HG03045 (cell line): Measurements from ENCODE around the gene ADAM30.

Source experiments
- ATAC-seq: cut with Tn5 transposase; IDR thresholded peaks from one replicate; pipeline ENCODE4 v1.9.1; 2021; ENCODE audit warnings: mild to moderate bottlenecking, moderate library complexity; ENCODE audit not compliant: unreplicated experiment

Gene ADAM30

DNA sequence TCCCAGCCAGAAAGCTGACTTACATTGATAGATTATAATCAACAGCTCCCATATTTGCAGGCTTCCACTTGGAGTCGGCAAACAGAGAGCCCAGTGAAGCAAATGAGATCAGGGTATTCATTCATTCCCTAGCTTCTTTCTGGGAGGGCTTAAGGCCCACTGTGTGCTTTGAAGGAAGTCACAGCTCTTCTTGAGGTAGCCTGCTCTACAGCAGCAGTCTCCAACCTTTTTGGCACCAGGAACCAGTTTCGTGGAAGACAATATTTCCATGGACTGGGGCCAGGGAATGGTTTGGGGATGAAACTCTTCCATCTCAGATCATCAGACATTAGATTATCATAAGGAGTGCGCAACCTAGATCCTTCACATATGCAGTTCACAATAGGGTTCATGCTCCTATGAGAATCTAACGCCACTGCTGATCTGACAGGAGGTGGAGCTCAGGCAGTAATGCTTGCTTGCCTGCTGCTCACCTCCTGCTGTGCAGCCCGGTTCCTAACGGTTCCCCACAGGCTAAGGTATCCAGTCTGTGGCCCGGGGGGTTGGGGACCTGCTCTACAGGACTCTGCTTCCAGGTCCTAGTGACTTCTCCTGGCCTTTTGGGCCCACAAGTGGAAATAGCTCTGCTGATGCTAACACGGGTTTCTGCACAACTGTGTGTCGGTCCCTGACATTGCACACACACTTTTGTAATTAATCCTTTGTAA, 13.7 kb upstream of the ADAM30 start:
- no peak for ATAC-seq

DNA sequence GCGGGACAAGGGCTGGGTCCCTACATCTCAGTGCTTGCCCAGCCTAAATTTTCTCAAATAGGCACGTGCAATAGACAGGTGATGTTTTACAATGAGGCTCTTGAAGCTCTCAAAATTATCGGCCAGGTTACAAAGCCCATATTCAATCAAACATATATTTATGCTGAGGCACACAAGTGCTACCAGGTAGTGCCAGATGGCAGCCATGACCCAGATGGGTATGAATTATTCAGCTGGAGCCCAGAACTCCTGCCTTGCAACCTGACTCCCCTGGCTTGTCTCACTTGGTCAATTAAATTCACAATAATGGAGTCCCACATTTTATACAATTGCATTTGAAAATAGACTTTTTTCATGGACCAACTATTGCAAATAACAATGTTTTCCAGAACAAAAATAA, 12.3 kb upstream of the ADAM30 start:
- ATAC-seq = no peak

DNA sequence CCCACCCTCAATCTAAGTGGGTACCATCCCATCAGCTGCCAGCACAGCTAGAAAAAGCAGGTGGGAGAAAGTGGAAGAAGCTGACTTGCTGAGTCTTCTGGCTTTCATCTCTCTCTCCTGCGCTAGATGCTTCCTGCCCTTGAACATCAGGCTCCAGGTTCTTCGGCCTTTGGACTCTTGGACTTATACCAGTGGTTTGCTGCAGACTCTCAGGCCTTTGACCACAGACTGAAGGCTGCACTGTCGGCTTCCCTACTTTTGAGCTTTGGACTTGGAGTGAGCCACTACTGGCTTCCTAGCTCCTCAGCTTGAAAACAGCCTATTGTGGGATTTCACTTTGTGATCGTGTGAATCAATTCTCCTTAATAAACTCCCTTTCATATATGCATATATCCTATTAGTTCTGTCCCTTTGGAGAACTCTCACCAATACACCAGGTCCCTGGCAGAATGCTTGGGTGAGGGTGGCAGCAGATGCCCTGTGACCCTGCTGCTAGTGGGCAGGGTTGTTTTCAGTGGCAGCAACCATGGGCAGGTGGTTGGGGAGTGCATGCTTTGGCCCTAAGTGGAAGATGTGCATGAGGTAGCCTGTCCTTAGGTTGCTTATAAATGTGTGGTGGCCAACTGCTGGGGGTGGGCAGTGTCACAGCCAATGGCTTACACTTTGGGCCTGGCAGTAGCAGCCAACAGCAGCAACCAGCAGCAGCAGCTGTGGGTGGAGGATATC, 10.8 kb upstream of the ADAM30 start:
- ATAC-seq = no peak

DNA sequence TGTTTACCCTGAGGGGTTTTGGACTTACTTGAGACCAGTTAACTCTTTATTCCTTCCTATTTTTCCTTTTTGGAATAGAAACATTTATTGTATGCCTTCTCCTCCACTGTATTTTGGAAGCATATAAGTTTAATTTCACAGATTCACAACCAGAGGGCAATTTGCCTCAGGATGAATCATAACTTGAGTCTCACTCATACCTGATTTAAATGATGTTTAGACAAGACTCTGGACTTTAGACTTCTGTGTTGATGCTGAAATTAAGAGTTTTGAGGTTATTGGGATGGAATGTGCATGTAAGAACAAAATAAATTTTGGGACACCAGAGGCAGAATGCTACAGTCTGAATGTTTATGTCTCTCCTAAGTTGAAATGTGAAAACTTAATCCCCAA, 7.1 kb upstream of the ADAM30 start:
- ATAC-seq = no peak

DNA sequence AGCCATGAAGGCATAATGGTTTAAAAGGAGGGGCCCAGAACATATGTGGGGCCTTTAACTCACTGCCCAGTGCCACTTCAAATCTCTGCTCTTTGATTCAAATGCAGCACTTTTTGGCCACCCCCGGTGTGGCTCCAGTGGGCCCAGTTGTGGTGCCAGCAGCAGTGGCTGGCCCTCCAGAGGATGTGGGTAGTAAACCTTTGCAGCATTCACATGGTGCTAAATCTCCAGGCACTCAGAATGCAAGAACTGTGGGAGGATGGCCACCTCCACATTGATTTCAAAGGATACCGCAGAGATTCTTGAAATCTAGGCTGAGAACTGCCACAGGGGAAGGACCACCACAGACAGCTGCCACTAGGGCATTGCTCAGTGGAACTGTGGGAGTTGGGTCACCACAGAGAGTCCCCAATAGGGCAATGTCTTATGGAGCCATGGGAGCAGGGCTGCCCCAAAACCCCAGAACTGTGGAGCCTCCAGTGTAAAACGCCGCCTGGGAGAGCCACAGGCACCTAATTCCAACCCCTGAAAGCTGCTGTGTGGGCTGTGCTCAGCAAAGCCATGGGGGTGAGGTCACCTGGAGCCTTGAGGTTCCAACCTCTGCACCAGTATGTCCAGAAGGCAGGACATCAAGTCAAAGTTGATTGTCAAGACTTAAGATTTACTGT, 6.6 kb upstream of the ADAM30 start:
- ATAC-seq = no peak

DNA sequence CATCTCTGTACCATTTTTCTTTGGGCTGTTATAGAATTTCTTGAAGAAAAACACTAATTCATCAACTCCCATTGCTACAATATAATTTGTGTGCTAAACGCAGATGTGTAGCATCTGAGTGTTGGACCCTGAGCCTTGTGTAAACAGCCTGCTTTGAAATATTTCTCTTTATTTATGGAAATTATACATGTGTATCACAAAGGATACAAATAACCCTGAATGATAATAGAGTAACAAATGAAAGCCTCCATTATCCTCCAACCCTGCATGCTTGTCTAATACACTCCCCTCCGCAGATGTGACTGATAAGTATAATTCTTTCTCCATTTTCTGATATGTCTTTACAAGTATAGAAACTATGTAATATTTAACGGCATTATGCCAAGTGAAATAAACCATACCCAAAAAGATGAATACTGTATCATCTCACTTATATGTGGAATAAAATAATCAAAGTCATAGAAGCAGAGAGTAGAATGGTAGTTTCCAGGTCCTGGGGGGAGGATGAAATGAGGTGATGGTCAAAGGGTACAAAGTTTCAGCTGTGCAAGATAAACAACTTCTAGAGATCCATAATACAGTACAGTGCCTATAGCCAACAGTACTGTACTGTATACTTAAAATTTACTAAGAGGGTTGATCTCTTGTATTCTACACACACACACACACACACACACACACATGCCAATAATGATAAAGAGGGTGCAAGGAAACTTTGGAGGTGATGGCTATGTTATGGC, 2.8 kb upstream of the ADAM30 start:
- no peak for ATAC-seq

DNA sequence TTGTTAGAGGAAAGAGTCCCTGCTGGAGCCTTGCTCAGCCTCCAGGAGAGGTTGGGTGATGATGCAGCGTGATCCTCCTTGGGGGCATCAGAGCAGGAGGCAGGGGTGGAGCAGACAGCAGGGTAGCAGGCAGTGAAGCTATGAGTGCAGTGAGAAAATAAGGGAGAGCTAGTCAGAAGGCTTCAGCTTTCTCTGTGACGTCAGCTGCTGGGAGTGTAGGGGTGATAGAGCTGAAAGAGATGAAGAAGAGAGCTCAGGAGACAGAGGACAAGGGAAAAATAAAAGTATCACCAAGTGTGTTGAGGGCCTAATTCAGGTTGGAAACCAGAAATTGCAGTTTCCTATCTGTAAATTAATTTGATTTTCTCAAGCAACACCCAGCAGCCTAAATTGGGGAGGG, 2.2 kb upstream of the ADAM30 start:
- ATAC-seq = no peak

DNA sequence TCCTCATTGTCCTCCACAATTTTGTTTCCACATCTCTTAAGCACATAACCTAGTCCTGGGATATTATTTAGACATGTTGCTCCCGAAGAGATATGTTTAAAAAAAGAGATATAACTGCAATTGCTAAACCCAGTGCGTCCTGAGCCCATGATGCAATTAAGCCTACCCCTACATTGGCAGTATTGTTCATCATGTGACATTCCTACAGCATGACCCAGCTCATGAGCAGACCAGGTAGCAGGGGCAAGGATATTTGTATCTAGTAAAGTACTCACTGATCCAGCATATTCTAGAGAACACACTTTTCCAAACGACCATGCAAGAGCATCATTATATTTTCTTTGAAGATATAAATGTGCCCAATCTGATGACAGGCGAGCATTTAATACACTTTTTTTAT, 1.2 kb downstream of the ADAM30 start:
- no peak for ATAC-seq

DNA sequence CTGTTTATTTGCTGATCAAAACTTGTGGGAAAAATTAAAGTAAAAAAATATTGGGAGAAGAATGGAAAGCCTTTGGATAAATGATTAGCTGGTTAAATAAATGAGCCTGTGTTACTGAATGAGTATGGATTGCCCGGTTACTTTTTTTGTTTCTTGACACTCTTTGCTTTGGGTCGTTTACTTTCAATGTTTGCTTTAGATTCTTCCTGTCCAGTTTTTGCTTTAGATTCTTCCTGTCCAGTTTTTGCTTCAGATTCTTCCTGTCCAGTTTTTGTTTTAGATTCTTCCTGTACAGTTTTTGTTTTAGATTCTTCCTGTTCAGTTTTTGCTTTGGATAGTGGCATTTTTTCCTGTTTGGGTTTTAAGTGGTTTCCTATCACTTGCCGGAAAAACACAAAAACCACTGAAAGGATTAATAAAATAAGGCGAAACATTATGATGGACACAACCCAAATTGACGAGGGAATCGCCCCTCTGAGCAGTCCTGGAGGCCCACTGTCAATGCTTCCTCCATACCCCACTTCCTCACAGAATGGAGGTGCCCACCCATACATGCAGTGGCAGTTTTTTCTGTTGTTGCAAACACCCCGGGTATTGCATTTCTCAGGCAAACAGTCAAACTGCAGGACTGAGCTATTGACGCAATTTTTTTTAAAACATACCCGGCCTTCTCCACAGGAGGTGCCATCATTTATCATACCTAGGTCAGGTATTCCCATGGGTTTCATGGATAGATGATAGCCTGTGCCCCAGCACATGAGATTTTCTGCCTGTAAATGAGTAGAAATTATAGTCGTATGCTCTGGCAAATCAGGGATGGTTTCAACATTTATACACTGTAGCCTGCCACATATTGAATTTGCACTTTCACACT, 2.3 kb downstream of the ADAM30 start:
- no peak for ATAC-seq

DNA sequence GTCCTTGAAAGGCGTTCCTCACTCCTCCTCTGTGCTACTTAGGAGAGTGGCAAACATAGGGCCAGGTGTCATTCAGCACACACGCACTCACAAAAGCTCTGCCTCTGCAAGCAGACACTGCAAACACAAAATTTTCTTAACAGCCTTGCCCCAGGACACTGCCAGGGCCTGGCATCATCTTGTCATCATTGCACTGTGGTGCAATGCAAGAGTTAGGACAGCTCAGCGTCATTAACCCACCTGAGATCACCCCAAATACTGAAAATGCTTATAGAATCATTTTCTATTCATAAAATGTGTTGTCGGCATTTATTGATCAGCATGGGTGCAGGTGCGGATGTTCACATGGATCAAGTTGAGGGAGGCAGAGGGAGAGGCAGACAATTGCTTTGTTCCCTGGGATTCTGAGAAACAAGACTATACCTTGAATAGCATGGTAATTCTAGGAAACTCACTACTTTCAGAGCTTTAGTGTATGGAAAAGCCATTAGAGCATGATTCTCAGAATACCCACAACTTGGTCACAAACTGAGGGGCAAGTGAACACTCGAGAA, 3.0 kb downstream of the ADAM30 start:
- no peak for ATAC-seq

DNA sequence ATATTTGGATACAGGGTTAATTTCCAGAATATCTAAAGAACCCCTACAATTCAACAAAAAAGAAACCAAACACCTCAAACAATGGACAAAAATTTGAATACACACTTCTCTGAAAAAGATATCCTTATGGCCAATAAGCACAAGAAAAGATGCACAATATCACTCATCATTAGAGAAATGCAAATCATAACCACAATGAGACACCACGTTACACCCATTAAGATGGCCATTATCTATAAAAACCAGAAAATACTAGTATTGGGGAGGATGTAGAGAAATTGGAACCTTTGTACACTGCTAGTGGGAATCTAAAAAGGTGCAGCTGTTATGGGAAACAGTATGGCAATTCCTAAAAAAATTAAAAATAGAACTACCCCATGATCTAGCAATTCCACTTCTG, 4.9 kb downstream of the ADAM30 start:
- no peak for ATAC-seq

DNA sequence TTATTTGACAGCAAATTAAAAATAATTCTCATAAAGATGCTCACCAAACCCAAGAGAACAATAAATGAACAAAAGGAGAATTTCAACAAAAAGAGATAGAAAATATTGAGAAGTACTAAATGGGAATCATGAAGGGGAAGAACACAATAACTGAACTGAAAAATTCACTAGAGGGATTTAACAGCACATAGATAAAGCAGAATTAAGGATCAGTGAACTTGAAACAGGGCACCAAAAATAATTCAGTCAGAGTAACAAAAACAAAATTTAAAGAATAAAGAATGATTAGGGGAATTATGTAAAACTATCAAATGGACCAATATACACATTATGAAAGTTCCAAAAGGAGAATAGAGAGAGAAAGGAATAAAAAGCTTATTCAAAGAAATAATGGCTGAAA, 7.8 kb downstream of the ADAM30 start:
- no peak for ATAC-seq

DNA sequence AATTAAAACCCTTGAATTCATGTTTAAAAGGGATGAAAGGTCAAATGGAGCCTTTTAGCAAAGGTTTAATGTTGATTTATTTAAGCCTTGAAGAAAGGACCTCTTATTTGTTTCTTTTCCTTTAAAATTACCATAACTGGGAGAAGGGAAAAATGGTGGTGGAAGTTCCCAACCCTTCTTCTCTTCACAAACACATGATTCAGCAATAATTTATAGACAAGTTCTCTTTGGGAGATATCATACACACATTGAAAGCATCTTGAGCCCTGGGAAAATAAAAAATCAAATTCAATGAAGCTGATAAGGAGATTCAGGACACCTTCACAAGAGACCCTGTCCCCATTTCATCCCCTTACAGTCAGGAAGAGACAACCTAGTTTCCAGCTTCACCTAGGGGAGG, 8.9 kb downstream of the ADAM30 start:
- ATAC-seq = no peak

DNA sequence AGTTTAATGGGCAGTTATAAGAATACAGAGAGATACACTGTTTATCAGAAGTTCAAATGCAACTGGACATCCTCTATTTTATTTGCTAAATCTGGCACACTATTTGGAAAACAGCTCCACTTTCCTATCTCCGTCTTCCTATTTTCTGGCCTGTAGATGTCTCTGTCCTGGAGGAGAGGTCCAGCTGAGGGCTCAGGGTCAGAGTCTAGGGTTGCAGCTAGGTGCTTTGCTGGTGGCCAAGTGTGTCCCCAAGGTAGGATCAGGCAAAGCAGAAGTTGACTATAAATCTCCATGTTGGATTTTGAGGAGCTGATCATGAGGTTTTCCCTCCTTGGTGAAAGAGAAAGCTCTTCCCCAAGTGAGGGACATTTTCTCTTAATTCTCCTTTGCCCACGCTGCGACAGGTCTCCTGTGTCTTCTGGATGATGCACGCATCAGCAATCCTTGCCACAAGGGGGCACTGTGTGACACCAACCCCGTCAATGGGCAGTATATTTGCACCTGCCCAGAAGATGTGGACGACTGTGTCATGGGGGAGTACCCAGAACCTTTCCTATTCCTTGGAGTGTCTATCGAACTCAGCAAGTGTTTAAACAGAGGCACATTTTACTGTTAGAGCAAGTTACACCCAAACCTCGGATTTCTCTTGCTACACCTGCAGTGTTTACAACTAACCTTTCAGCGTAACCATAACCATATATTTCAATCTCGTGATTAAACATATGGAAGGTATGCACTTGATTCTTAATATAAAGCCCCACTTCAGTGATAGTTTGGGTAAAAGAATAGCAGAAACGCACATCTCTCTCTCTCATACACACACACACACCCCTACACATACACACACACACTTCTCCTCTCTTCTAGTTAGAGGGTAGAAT, 10.2 kb downstream of the ADAM30 start:
- ATAC-seq = no peak

DNA sequence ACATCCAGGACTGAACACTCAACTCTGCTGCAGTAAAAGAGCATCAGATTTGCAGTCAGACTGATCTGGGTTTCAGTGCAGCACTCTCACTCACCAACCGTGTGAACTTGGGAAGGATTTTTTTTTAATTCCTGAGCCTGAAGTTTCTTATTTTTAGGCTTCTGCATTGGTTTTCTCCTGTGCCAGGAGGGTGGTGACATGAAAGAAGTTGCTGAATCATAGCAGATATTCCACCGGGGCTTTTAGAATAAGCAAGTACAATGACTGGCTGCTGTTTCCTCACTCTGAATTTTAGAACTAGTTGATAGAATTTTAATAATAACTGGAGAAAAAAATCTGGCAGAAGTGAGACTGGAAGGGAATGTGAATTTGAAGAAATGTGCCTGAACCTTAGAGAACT, 11.6 kb downstream of the ADAM30 start:
- no peak for ATAC-seq

DNA sequence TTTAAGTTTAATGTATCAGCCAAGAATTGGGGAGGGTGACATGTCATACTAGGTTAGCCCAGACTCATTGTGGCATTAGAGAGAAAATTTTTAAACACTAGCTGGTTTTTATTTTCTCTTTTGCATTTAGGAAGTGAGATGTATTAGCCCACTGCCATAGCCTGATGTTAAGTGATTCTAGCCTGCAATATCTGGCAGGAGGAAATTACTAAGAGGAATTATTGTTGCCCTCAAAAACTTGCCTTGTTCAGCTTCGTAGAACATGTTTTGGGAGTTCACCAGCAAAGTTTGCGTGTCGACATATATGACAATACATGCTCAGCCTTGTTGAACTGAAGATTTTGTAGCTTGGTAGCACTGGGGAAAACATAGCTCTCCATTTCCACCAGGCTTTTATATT, 12.5 kb downstream of the ADAM30 start:
- ATAC-seq = no peak

DNA sequence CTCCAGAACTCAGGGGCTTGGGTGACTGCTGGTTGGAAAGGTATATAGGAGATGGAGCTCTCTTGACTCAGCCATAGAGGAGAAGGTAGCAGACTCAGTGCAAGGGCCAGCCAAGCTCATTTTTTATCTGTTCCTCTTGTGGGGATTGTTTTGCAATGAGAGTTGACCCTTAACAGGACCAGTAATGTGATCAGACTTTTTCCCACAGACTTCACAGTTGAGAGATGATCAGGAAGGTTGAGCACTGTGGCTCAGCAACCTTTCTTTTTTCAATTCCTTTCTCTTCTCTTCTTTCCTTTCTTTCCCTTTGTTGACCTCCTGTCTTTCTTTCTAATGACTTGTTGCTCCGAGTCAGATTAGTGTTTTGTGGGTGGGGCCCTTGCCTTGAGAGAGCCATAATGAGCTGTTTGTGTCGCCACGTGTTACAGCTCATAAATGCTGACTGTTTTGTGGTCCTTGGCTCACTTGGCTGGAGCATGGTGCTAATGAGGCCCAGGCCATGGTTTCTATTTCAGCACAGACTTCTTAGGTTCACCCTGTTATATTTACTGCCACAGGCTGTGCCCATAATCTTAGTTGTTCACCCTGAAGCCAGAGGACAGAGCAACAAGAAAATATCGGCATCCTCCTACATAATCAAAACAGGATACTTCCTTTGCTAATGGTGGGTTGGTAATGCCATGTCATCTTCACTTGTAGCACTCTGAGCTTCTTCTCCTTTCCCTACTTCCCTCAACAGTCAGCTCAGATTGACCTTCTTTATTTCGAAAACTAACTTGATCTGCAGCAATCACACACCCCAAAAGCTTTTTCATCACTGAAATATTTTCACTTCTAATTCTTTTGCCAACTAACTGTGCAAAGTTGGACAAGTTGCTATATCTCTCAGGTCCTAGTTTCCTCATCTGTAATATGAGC, 13.9 kb downstream of the ADAM30 start:
- ATAC-seq = no peak
